Motor neuron (in vitro differentiated cells): ENCODE measurements around the gene COP1. TPM values are rescaled to one million over a fixed set of nuclear protein-coding genes. Genes with fewer than 3 reads are reported as not detected.
"Not testable (repeated sequence)": the region's sequence is repeated elsewhere in the genome, so short reads cannot be mapped to it uniquely, and the experiment has no call there.

ENCODE experiments used
- ATAC-seq, 8 experiments: fragments of 200-7000 bp; cut with Tn5 transposase; replicated peaks in 6 of 8; 2 replicates each; pipeline ENCODE4 v1.8.0; 2021; ENCODE audit warnings: mild to moderate bottlenecking in 8 of 8, moderate library complexity in 8 of 8
- H3K27ac ChIP-seq, 2 donors: fragments of 250-450 bp; sonication (Bioruptor Pico); 2 replicates each; pipeline ENCODE4 v1.9.0; 2021; ENCODE audit warnings: antibody characterized with exemption in 2 of 2, mild to moderate bottlenecking in 2 of 2, moderate library complexity in 1 of 2
- H3K4me1 ChIP-seq, 2 donors: fragments of 250-450 bp; sonication (Bioruptor Pico); replicated peaks in 1 of 2; 2 replicates each; pipeline ENCODE4 v1.6.1; 2021; ENCODE audit warnings: antibody characterized with exemption in 2 of 2, mild to moderate bottlenecking in 2 of 2, moderate library complexity in 1 of 2
- H3K4me3 ChIP-seq, 5 donors: fragments of 250-450 bp; sonication (Bioruptor Pico); 2 replicates each; pipeline ENCODE4 v1.9.0; 2021; ENCODE audit warnings: antibody characterized with exemption in 5 of 5, mild to moderate bottlenecking in 5 of 5, moderate library complexity in 4 of 5
- WGBS, 10 experiments: fragments of 450-650 bp; shearing (Covaris generic); methylation state at CpG; one replicate each; pipeline ENCODE4 v1.0.0; 2022; 5-methylcytosine and 5-hydroxymethylcytosine counted together
- in situ Hi-C, 9 experiments: fragments of 400-800 bp; cut with MboI; loops; one replicate each; pipeline ENCODE4 v1.15.0; 2021; ENCODE audit warnings: low sequenced_read_pairs in 9 of 9, low pct_unique_long_range_greater_than_20kb in 2 of 9; ENCODE audit not compliant: unreplicated experiment in 9 of 9
- total RNA-seq, 8 experiments: library from RNA; unstranded; fragments of 300-600 nt; gene quantifications; 2 replicates each; pipeline versions ENCODE4 v1.2.3 to v1.2.4, GENCODE V29; 2022

Gene COP1
- total RNA-seq, 8 experiments from 2014 or later = 22.4 to 76.3 (median 48.2) TPM

DNA sequence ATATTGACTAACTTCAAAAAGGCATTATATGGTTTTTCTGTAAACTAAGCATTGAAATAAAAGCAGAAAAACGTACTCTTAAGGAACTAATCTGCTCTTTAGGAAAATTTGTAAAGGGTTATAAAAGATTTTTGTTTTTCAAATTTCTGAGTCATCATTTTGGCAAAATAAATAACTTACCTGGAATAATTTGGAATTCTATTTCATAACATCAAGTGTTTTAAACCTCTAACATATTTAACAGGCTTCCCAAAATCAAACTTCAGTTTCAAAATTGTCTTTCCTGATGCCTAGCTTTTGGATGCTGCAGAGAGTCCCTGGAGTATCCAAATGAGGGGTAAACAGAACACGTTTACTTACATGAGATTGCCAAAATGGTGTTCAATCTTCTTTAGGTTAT lies 108.5 kb downstream of the COP1 start:
- in situ Hi-C loops = loop anchor here in 1 of 9 experiments (25.0 kb wide), 1 partner anchor 936 kb away; no protein-coding TSS in a partner anchor
- ATAC-seq = no peak
- H3K27ac ChIP-seq = no peak overlapping the region
- 93 to 100% (median 100%) methylated on average over 1 to 2 of the region's 2 CpGs; no CpG with 5 or more reads in 1 of the 10 experiments for WGBS, 10 experiments
- no peaks in the 10 kb centered on the region for H3K4me1 ChIP-seq
- no peak overlapping the region for H3K4me3 ChIP-seq

GRCh38 chr1:176096015-176096414 lies 111.1 kb downstream of the COP1 start:
- 86 to 100% (median 100%) methylated on average over 1 to 3 of the region's 3 CpGs for WGBS, 10 experiments
- in situ Hi-C loops = loop anchor here in 1 of 9 experiments (25.0 kb wide), 1 partner anchor 934 kb away; no protein-coding TSS in a partner anchor
- ATAC-seq = no peak

DNA sequence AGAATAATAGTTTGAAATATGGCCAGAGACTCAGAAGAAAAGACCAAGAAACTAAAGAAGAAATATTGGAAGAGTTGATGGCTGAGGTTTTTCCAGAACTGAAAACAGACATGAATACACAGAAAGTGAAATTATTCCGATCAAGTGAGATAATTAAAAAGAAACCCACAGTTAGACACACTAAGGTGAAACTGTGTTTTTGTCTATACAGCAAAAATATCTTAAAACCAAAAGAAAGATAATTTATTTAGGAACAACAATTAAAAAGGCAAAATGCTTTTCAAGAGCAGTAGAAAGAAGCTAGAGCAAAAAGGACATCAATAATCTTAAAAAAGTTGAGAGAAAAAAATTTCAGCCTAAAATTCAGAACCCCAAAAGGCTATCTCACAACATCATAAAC lies 116.3 kb downstream of the COP1 start:
- no peak overlapping the region for H3K27ac ChIP-seq
- WGBS, 10 experiments = 86 to 100% (median 96%) methylated on average over 1 of the region's 1 CpG
- in situ Hi-C loops = loop anchor here in 1 of 9 experiments (25.0 kb wide), 1 partner anchor 928 kb away; no protein-coding TSS in a partner anchor
- no peak for ATAC-seq
- H3K4me3 ChIP-seq = no peak overlapping the region
- H3K4me1 ChIP-seq = no peaks in the 10 kb centered on the region

More at GRCh38 chr1:176096015-176096414, 111.1 kb downstream of the COP1 start:
- Histone ChIP-seq H3K4me3 (no peak overlapping the region), H3K4me1 (no peaks in the 10 kb centered on the region), H3K27ac (no peak overlapping the region)

DNA sequence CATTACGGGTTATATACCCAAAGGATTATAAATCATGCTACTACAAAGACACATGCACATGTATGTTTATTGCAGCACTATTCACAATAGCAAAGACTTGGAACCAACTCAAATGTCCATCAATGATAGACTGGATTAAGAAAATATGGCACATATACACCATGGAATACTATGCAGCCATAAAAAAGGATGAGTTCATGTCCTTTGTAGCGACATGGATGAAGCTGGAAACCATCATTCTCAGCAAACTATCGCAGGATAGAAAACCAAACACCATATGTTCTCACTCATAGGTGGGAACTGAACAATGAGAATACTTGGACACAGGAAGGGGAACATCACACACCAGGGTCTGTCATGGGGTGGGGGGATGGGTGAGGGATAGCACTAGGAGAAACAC lies 119.3 kb downstream of the COP1 start:
- H3K27ac ChIP-seq, ATAC-seq, H3K4me1 ChIP-seq, H3K4me3 ChIP-seq: not testable (repeated sequence)
- WGBS, 10 experiments = 100% methylated on average over 1 of the region's 3 CpGs; no CpG with 5 or more reads in 6 of the 10 experiments
- in situ Hi-C loops = loop anchor here in 1 of 9 experiments (25.0 kb wide), 1 partner anchor 925 kb away; no protein-coding TSS in a partner anchor

GRCh38 chr1:176073524-176074157 lies 133.4 kb downstream of the COP1 start:
- no peaks in the 10 kb centered on the region for H3K4me1 ChIP-seq
- no peak overlapping the region for H3K27ac ChIP-seq
- 3 to 67% (median 47%) methylated on average over 1 to 5 of the region's 5 CpGs for WGBS, 10 experiments
- in situ Hi-C loops = loop anchor here in 2 of 9 experiments (25.0 kb wide), 3 partner anchors 311 to 911 kb away; no protein-coding TSS in a partner anchor
- H3K4me3 ChIP-seq = no peak overlapping the region
- peak; percentile 66 to 89 (median 79) for ATAC-seq

DNA sequence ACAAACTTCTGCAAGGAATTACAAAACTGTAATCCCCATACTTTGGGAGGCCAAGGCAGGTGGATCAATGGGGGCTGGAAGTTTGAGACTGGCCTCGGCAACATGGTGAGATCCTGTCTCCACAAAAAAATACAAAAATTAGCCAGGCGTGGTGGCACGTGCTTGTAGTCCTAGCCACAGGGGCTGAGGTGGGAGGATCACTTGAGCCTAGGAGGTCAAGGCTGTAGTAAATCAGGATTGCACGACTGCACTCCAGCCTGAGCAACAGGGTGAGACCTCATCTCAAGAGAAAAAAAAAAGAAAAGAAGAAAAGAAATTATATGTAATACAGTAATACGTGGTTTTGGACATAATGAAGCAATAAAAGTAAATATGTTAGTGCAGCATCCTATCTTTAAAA lies 138.2 kb downstream of the COP1 start:
- Histone ChIP-seq H3K4me3 (no peak overlapping the region), H3K4me1 (no peaks in the 10 kb centered on the region), H3K27ac (no peak overlapping the region)
- ATAC-seq = no peak
- in situ Hi-C loops = loop anchor here in 2 of 9 experiments (25.0 kb wide), 3 partner anchors 307 to 907 kb away; no protein-coding TSS in a partner anchor
- 52 to 97% (median 85%) methylated on average over 1 to 5 of the region's 5 CpGs; no CpG with 5 or more reads in 1 of the 10 experiments for WGBS, 10 experiments

DNA sequence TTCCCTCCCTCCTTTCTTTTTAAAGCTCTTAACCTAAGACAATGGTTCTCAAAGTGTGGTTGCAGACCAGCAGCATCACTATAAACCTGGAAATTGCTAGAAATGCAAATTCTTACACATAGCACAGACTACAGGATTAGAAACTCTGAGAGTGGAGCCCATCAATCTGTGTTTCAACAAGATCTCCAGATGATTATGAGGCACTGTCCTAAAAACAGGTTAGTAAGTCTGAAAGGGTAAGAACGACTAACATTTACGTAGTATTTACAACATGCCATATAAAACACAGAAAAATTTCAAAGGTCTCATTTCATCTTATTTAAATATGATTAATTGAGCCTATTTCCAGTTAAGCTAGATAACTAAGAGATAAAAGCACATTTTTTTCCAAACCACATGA lies 138.8 kb downstream of the COP1 start:
- 80 to 100% (median 95%) methylated on average over 2 of the region's 2 CpGs; no CpG with 5 or more reads in 2 of the 10 experiments for WGBS, 10 experiments
- Histone ChIP-seq H3K4me1 (no peaks in the 10 kb centered on the region), H3K27ac (no peak overlapping the region), H3K4me3 (no peak overlapping the region)
- in situ Hi-C loops = loop anchor here in 2 of 9 experiments (25.0 kb wide), 3 partner anchors 306 to 906 kb away; no protein-coding TSS in a partner anchor
- ATAC-seq = no peak

GRCh38 chr1:176066709-176067108 lies 140.4 kb downstream of the COP1 start:
- 71 to 100% (median 90%) methylated on average over 1 of the region's 1 CpG; no CpG with 5 or more reads in 2 of the 10 experiments for WGBS, 10 experiments
- in situ Hi-C loops = loop anchor here in 2 of 9 experiments (25.0 kb wide), 3 partner anchors 304 to 904 kb away; no protein-coding TSS in a partner anchor
- Histone ChIP-seq H3K4me1 (no peaks in the 10 kb centered on the region), H3K27ac (no peak overlapping the region), H3K4me3 (no peak overlapping the region)
- no peak for ATAC-seq

GRCh38 chr1:176058686-176059085 lies 148.4 kb downstream of the COP1 start:
- WGBS, 10 experiments = 0 to 100% (median 74%) methylated on average over 1 of the region's 2 CpGs; no CpG with 5 or more reads in 6 of the 10 experiments
- Histone ChIP-seq H3K4me1 (peaks cover 0 to 8% of the 10 kb centered on the region in 2 donors), H3K27ac (no peak overlapping the region), H3K4me3 (no peak overlapping the region)
- ATAC-seq = no peak
- in situ Hi-C loops = loop anchor here in 2 of 9 experiments (25.0 kb wide), 3 partner anchors 296 to 896 kb away; no protein-coding TSS in a partner anchor

- no peak for ATAC-seq
- WGBS, 10 experiments = 75 to 100% (median 94%) methylated on average over 2 to 3 of the region's 3 CpGs
- in situ Hi-C loops = loop anchor here in 2 of 9 experiments (25.0 kb wide), 3 partner anchors 294 to 894 kb away; no protein-coding TSS in a partner anchor
- Histone ChIP-seq H3K4me1 (peaks cover 0 to 8% of the 10 kb centered on the region in 2 donors), H3K27ac (no peak overlapping the region), H3K4me3 (no peak overlapping the region)
Observed at GRCh38 chr1:176056312-176056711, 150.8 kb downstream of the COP1 start.

DNA sequence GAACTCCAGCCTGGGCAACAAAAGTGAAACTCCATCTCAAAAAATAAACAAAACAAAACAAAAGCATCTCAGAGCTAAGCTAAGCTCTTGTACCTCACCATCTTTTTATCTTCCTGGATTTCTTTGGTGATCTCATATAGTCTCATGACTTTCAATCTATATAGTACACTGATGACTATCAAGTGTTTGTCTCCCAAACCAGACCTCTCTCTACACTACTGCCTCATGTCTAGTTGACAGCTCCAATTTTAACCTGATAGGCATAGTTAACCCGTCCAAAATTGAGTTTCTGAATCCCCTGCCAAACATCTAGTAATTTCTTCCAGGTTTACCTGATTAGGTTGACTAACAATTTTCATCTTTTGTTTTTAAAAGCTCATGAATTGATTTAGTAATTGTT lies 151.7 kb downstream of the COP1 start:
- no peak for ATAC-seq

GRCh38 chr1:176051902-176052518 lies 155.1 kb downstream of the COP1 start:
- WGBS, 10 experiments = 54 to 100% (median 92%) methylated on average over 1 to 4 of the region's 4 CpGs
- Histone ChIP-seq H3K27ac (no peak overlapping the region), H3K4me3 (no peak overlapping the region), H3K4me1 (no peaks in the 10 kb centered on the region)
- in situ Hi-C loops = loop anchor here in 2 of 9 experiments (25.0 kb wide), 3 partner anchors 290 to 890 kb away; no protein-coding TSS in a partner anchor
- ATAC-seq = no peak

More for the DNA sequence above, 151.7 kb downstream of the COP1 start:
- Histone ChIP-seq H3K4me1 (peaks cover 0 to 8% of the 10 kb centered on the region in 2 donors), H3K4me3 (no peak overlapping the region), H3K27ac (no peak overlapping the region)
- in situ Hi-C loops = loop anchor here in 2 of 9 experiments (25.0 kb wide), 3 partner anchors 293 to 893 kb away; no protein-coding TSS in a partner anchor
- WGBS, 10 experiments = 57 to 100% (median 100%) methylated on average over 1 of the region's 1 CpG; no CpG with 5 or more reads in 2 of the 10 experiments

DNA sequence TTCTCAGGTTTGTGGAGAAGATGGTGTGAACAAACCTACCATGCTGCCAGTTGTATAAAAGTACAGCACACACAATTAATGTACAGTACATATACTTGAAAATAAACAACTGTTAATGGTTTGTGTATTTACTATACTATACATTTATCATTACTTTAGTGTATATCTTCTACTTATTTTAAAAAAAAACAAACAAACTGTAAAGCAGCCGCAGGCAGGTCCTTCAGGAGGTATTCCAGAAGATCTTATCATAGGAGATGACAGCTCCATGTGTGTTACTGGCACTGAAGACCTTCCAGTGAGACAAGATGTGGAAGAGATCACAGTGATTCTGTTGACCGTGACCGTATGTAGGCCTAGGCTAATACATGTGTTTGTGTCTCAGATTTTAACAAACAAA lies 155.7 kb downstream of the COP1 start:
- WGBS, 10 experiments = 83 to 100% (median 100%) methylated on average over 2 to 3 of the region's 3 CpGs
- in situ Hi-C loops = loop anchor here in 2 of 9 experiments (25.0 kb wide), 3 partner anchors 289 to 889 kb away; no protein-coding TSS in a partner anchor
- ATAC-seq = no peak
- no peak overlapping the region for H3K4me3 ChIP-seq
- H3K4me1 ChIP-seq = no peaks in the 10 kb centered on the region
- no peak overlapping the region for H3K27ac ChIP-seq
